AG10803 (cell line): ENCODE data around the gene CSPG4.

Experiments used
- DNase-seq: peaks from one replicate; pipeline ENCODE4 v3.0.0; 2010; ENCODE audit warnings: low read depth
- H3K4me3 ChIP-seq: 2 replicates; pipeline ENCODE4 v1.5.1; 2011; ENCODE audit warnings: mild to moderate bottlenecking, low read length, control low read depth
- TF ChIP-seq, protein P1 (sequence below): conservative IDR thresholded peaks from 2 replicates; pipeline ENCODE4 v1.5.1; 2011; ENCODE audit warnings: mild to moderate bottlenecking, low read length, control low read depth, inconsistent platforms

CSPG4 gene

DNA sequence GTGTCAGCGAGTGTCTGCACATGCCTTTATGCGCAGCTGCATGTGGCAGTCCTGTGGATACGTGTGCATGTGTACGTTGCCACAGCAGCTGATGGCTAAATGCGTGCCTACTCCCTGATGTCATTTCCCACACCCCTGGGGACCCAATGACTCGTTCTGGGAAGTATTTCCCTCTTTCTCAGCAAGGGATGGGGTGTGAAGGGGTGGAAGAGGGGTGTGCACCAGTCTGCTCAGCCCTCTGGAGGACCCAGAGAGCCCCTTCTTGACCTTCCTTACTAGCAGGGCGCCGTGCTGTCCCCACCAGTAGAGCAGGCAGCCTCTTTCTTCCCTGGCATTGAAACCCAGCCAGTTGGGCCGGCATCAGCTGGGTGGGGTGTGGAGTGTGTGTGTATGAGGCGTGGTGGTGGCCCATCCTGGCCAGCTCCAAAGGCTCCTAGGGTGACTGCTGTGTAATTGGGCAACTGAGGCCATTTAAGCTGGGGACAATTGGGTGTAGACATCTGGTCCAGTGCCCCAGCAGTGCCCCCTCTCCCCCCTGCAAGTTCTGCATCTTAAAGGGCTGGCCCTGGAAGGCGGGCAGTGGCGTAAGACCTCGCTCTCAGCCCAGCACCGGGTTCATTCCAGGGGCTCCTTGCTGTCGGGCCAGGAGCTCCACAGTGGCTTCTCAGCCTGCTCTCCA, 45.7 kb downstream of the CSPG4 start:
- no peak overlapping the region for H3K4me3 ChIP-seq
- TF ChIP-seq, protein P1, sequence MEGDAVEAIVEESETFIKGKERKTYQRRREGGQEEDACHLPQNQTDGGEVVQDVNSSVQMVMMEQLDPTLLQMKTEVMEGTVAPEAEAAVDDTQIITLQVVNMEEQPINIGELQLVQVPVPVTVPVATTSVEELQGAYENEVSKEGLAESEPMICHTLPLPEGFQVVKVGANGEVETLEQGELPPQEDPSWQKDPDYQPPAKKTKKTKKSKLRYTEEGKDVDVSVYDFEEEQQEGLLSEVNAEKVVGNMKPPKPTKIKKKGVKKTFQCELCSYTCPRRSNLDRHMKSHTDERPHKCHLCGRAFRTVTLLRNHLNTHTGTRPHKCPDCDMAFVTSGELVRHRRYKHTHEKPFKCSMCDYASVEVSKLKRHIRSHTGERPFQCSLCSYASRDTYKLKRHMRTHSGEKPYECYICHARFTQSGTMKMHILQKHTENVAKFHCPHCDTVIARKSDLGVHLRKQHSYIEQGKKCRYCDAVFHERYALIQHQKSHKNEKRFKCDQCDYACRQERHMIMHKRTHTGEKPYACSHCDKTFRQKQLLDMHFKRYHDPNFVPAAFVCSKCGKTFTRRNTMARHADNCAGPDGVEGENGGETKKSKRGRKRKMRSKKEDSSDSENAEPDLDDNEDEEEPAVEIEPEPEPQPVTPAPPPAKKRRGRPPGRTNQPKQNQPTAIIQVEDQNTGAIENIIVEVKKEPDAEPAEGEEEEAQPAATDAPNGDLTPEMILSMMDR: peak; percentile 9; the same call in 1 of the 2 replicates
- peak; percentile 100 for DNase-seq

DNA sequence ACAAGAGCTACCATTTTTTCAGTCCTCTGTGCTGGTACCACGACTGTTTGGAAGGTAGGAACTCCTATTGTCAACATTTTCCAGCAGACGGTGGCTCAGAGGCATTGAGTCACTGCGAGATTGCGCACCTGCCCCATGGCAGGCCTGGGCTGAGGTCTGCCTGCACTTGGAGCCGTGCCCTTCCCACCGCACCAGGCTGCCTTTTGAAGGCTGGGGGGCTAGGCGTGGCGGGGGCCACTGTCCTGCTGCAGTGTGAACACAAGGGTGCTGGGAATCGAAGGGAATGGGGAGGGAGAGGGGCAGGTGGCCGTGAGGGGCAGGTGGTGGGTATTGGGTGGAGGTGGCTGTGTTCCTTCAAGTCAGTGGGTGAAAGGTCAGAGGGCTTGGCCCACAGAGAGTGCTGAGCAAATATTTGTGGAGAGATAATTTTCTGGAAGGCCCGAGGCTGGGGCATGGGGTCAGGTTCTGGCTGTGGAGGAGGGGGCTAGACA, 48.7 kb downstream of the CSPG4 start:
- no peak for DNase-seq
- TF ChIP-seq, protein P1: no peak
- H3K4me3 ChIP-seq: no peak overlapping the region

DNA sequence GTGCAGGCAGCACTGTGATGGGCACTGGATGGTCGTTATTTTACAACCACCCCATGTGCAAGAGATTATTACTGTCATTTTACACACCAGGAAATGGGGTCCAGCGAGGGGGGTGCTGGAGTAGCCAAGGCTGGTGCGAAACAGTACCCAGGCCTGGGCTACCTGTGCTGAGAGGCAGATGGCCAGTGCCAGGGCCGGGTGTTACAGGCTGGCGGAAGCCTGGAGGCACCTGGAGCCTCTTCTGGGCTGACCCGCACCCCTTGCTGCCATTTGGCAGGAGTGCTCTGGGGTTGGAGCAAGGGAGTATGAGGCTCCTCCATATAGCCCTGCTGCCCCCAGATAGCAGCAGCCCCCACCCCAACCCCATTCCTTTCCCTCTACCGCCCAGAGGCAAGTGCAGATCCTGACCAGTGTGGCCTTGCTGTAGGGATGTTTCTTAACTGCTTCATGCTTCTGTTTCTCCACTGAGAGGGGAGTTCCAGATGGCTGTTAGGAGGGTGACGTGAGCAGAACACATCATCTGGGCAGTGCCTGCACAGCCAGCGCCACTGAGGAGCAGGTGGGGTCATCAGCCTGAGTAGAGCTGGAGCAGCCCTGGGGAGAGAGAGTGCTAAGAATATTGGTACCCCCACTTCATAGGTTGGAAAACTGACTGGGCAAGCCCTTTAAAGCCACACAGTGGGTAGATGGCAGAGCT, 49.7 kb downstream of the CSPG4 start:
- TF ChIP-seq, protein P1: no peak
- peak; percentile 55 for DNase-seq

GRCh38 chr15:75661756-75662140, 50.9 kb downstream of the CSPG4 start:
- TF ChIP-seq, protein P1: no peak
- peak overlapping the region; percentile 36 for H3K4me3 ChIP-seq
- DNase-seq: no peak

More for the DNA sequence above, 49.7 kb downstream of the CSPG4 start:
- no peak overlapping the region for H3K4me3 ChIP-seq

DNA sequence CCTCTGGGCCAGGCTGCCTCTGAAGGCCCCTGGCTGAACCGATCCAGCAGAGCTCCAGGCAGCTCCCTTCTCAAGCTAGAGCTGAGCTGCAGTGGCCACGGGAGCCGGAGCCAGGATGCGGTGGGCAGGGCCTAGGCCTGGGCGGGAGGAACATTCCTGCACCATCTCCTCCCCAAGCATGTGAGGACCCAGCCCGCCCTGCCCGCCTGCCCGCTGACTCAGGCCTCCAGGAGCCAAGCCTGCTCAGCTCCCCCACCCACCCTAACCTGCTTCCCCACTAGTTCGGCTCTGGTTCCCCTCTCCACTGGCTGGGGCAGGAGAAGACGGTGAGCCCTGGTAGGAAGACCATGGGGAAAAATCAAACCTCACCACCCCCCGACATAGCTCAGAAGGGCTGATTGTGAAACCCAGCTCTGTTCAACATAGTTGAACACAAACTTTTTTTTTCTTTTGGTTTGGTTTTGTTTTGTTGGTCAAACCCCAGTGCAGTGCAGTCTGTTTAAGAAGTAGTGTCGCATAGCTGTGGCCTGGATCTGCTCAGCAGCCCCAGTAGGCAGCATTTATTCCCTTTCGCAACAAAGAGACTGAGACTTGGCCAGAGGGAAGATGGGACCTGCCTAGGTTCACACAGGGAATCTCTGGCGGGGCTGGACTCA, 51.4 kb downstream of the CSPG4 start:
- H3K4me3 ChIP-seq: peak overlapping the region; percentile 36
- TF ChIP-seq, protein P1: no peak
- peak; percentile 96 for DNase-seq

GRCh38 chr15:75659928-75660645, 52.6 kb downstream of the CSPG4 start:
- DNase-seq: peak; percentile 57
- no peak overlapping the region for H3K4me3 ChIP-seq
- TF ChIP-seq, protein P1: no peak
